Measurements from ENCODE around the gene RAD51B. TPM values are rescaled to one million over a fixed set of nuclear protein-coding genes. Genes with fewer than 3 reads are reported as not detected.
A peak's percentile ranks its signal among the peaks of the same experiment; 100 is the strongest.

RAD51B gene
- total and polyA plus RNA-seq, 5 donors, result 0.88 to 5.3 (median 3.3) TPM

DNA sequence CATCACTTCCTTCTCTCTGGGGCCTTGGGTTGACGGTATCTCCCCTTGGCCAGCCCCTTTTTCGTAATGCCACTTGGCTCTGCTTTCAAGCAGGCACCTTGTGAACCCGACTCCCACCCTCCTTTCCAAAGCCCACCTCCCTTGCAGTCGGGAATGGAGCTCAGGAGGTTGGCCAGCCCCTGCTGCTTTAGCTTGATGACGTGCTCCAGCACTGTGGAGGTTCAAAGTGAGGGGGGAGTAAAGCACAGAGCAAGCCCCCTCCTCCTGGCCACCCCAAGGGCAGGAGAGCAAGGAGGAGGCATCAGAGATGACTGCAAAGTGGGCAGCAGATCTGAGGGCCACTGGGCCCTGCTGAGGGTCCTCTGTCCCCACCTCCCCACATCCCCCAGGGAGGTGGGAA, 869.9 kb downstream of the RAD51B start:
- Histone ChIP-seq H3K4me3 (ENCODE audit: low read length) (no peak overlapping the region), H3K4me1 (ENCODE audit: control insufficient read depth, insufficient read depth, low read length) (peaks cover 6% of the 10 kb centered on the region), H3K9me3 (ENCODE audit: control insufficient read depth, low read length) (no peaks in the 10 kb centered on the region), H3K27me3 (ENCODE audit: control insufficient read depth, insufficient read depth) (no peaks in the 10 kb centered on the region), H3K27ac (ENCODE audit: low read length) (no peak overlapping the region)
- intact Hi-C loops (cut with DNase I), result loop anchor here in 1 of 4 donors (10.0 kb wide), 1 partner anchor 95 kb away; no protein-coding TSS in a partner anchor
- DNase-seq, result no peak
- 76% methylated on average over 5 of the region's 5 CpGs for WGBS
- ATAC-seq, result no peak

- intact Hi-C loops (cut with DNase I), result no loop called here
- 94% methylated on average over 13 of the region's 13 CpGs for WGBS
- H3K27ac ChIP-seq (ENCODE audit: low read length), result no peak overlapping the region
- ATAC-seq (no peak), DNase-seq (no peak)
- H3K4me1 ChIP-seq (ENCODE audit: control insufficient read depth, insufficient read depth, low read length), result peaks cover 6% of the 10 kb centered on the region
- H3K27me3 ChIP-seq (ENCODE audit: control insufficient read depth, insufficient read depth), result no peaks in the 10 kb centered on the region
- no peak overlapping the region for H3K4me3 ChIP-seq (ENCODE audit: low read length)
- no peaks in the 10 kb centered on the region for H3K9me3 ChIP-seq (ENCODE audit: control insufficient read depth, low read length)
Measured at GRCh38 chr14:68690089-68690958, 870.7 kb downstream of the RAD51B start.

GRCh38 chr14:68691031-68691791, 871.6 kb downstream of the RAD51B start:
- Histone ChIP-seq H3K4me1 (ENCODE audit: control insufficient read depth, insufficient read depth, low read length) (peaks cover 8% of the 10 kb centered on the region), H3K4me3 (ENCODE audit: low read length) (no peak overlapping the region), H3K27me3 (ENCODE audit: control insufficient read depth, insufficient read depth) (no peaks in the 10 kb centered on the region), H3K27ac (ENCODE audit: low read length) (no peak overlapping the region), H3K9me3 (ENCODE audit: control insufficient read depth, low read length) (no peaks in the 10 kb centered on the region)
- 92% methylated on average over 24 of the region's 24 CpGs for WGBS
- DNase-seq, result no peak
- intact Hi-C loops (cut with DNase I), result no loop called here
- ATAC-seq, result no peak

DNA sequence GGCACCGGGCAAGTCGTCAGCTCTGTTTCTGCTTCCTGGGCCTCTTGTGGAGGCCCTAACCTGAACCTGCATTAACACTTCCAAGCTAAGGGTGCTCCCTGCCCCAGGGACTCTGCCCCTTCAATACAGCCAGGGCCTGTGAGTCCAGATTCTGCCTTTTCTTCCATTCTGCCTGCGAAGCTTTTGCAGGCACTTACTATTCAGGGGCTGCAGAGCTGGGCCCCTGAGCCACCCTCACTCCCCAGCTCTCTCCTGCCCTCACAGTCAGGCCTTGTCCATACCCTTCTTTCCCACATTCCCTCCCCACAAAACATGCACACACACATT, 872.2 kb downstream of the RAD51B start:
- intact Hi-C loops (cut with DNase I), result no loop called here
- Histone ChIP-seq H3K27me3 (ENCODE audit: control insufficient read depth, insufficient read depth) (no peaks in the 10 kb centered on the region), H3K9me3 (ENCODE audit: control insufficient read depth, low read length) (no peaks in the 10 kb centered on the region), H3K4me1 (ENCODE audit: control insufficient read depth, insufficient read depth, low read length) (peaks cover 8% of the 10 kb centered on the region), H3K27ac (ENCODE audit: low read length) (no peak overlapping the region), H3K4me3 (ENCODE audit: low read length) (no peak overlapping the region)
- WGBS, result 92% methylated on average over 3 of the region's 3 CpGs
- no peak for ATAC-seq
- no peak for DNase-seq

DNA sequence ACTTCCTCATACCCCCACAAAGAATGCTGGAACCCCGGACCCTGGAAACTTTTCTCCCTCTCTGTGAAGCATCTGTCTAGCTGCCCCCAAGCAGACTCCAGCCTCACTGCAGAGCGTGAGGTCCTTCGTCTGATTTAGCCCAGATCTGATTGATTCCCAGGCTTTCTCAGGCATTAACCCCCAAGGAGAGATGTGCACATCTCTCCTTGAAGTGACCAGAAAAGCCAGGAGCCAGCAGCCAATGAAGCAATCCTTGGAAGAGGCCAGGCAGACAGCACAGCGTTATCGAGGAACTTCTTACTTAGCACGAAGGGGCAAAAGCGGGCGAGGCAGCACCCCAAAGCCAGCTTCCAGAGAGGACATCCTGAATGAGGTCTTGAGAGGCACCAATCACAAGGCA, 872.6 kb downstream of the RAD51B start:
- Histone ChIP-seq H3K4me3 (ENCODE audit: low read length) (no peak overlapping the region), H3K27me3 (ENCODE audit: control insufficient read depth, insufficient read depth) (no peaks in the 10 kb centered on the region), H3K9me3 (ENCODE audit: control insufficient read depth, low read length) (no peaks in the 10 kb centered on the region), H3K4me1 (ENCODE audit: control insufficient read depth, insufficient read depth, low read length) (peaks cover 8% of the 10 kb centered on the region), H3K27ac (ENCODE audit: low read length) (no peak overlapping the region)
- DNase-seq, result no peak
- ATAC-seq, result no peak
- intact Hi-C loops (cut with DNase I), result no loop called here
- 78% methylated on average over 8 of the region's 8 CpGs for WGBS

DNA sequence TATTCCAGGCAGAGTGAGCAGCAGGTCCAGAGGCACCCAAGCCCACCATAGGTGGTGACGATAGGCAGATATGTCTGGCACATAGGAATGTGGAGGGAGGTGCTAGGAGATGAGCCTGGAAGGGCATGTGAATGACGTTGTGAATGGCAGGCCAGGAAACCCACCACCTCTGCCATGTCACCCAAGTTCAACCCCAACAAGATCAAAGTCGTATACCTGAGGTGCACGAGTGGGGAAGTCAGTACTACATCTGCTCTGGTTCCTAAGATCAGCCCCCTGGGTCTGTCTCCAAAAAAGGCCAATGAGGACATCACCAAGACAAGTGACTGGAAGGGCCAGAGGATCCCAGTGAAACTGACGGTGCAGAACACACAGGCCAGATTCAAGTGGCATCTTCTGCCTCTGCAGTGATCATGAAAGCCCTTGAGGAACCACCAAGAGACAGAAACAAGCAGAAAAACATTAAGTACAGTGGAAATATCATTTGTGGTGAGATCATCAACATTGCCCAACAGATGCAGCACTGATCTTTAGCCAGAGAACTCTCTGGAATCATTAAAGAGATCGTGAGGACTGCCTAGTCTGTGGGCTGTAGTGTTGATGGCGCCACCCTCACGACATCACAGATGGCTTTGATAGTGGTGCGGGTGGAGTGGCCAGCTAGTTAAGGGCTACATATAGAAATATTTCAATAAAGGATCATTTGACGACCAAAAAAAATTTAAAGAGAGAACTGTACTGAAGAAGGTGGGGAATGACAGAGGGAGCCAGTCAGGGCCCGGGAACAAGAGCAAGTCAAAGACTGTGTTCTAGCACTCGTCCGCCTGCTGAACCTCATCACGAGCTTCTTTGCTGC, 873.6 kb downstream of the RAD51B start:
- no peaks in the 10 kb centered on the region for H3K9me3 ChIP-seq (ENCODE audit: control insufficient read depth, low read length)
- H3K27me3 ChIP-seq (ENCODE audit: control insufficient read depth, insufficient read depth), result no peaks in the 10 kb centered on the region
- no peak overlapping the region for H3K4me3 ChIP-seq (ENCODE audit: low read length)
- DNase-seq (peak in 1 of 3 donors; percentile 65), ATAC-seq (peak; percentile 25 to 29)
- 73% methylated on average over 14 of the region's 14 CpGs for WGBS
- no peak overlapping the region for H3K27ac ChIP-seq (ENCODE audit: low read length)
- H3K4me1 ChIP-seq (ENCODE audit: control insufficient read depth, insufficient read depth, low read length), result peaks cover 8% of the 10 kb centered on the region
- intact Hi-C loops (cut with DNase I), result no loop called here

GRCh38 chr14:68693926-68694325, 874.3 kb downstream of the RAD51B start:
- ATAC-seq (no peak), DNase-seq (no peak)
- H3K4me1 ChIP-seq (ENCODE audit: control insufficient read depth, insufficient read depth, low read length), result peaks cover 8% of the 10 kb centered on the region
- no peaks in the 10 kb centered on the region for H3K27me3 ChIP-seq (ENCODE audit: control insufficient read depth, insufficient read depth)
- WGBS, result 67% methylated on average over 2 of the region's 2 CpGs
- no peak overlapping the region for H3K27ac ChIP-seq (ENCODE audit: low read length)
- no peak overlapping the region for H3K4me3 ChIP-seq (ENCODE audit: low read length)
- H3K9me3 ChIP-seq (ENCODE audit: control insufficient read depth, low read length), result no peaks in the 10 kb centered on the region
- intact Hi-C loops (cut with DNase I), result no loop called here

GRCh38 chr14:68694516-68695235, 875.1 kb downstream of the RAD51B start:
- intact Hi-C loops (cut with DNase I), result no loop called here
- H3K4me3 ChIP-seq (ENCODE audit: low read length), result no peak overlapping the region
- no peaks in the 10 kb centered on the region for H3K27me3 ChIP-seq (ENCODE audit: control insufficient read depth, insufficient read depth)
- H3K27ac ChIP-seq (ENCODE audit: low read length), result no peak overlapping the region
- H3K9me3 ChIP-seq (ENCODE audit: control insufficient read depth, low read length), result no peaks in the 10 kb centered on the region
- ATAC-seq (no peak), DNase-seq (no peak)
- peaks cover 6% of the 10 kb centered on the region for H3K4me1 ChIP-seq (ENCODE audit: control insufficient read depth, insufficient read depth, low read length)
- WGBS, result 86% methylated on average over 7 of the region's 7 CpGs

DNA sequence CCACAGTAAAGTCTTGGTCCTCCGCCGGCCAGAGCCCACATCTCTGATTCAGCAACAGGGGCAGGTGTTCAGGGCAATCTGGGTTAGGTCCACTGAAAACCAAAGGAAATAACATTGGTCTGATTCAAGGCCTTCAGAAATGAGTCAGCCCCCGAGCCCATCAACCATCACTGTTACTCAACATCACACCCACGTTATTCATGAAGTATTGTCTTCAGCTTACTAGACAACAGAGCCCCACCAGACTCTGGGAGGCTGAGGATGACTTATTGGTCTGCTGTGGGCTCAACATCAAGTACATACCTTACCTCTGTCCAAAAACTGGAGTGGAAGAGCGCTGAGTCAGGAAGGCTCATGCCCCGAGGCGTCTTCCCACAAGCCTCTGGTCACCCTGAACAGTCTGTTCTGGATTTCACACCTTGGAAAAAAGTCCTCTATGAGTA, 875.8 kb downstream of the RAD51B start:
- 81% methylated on average over 7 of the region's 7 CpGs for WGBS

GRCh38 chr14:68695856-68696255, 876.3 kb downstream of the RAD51B start:
- Histone ChIP-seq H3K9me3 (ENCODE audit: control insufficient read depth, low read length) (no peaks in the 10 kb centered on the region), H3K27me3 (ENCODE audit: control insufficient read depth, insufficient read depth) (no peaks in the 10 kb centered on the region), H3K4me3 (ENCODE audit: low read length) (no peak overlapping the region), H3K27ac (ENCODE audit: low read length) (no peak overlapping the region), H3K4me1 (ENCODE audit: control insufficient read depth, insufficient read depth, low read length) (peaks cover 6% of the 10 kb centered on the region)
- DNase-seq (no peak), ATAC-seq (peak in 1 of 2 donors; percentile 6)
- 84% methylated on average over 2 of the region's 2 CpGs for WGBS
- intact Hi-C loops (cut with DNase I), result no loop called here

More for the DNA sequence above, 875.8 kb downstream of the RAD51B start:
- peak in 1 of 2 donors; percentile 70 for ATAC-seq
- Histone ChIP-seq H3K9me3 (ENCODE audit: control insufficient read depth, low read length) (no peaks in the 10 kb centered on the region), H3K27ac (ENCODE audit: low read length) (no peak overlapping the region), H3K27me3 (ENCODE audit: control insufficient read depth, insufficient read depth) (no peaks in the 10 kb centered on the region), H3K4me1 (ENCODE audit: control insufficient read depth, insufficient read depth, low read length) (peaks cover 6% of the 10 kb centered on the region), H3K4me3 (ENCODE audit: low read length) (no peak overlapping the region)
- DNase-seq, result peak in 1 of 3 donors; percentile 39
- intact Hi-C loops (cut with DNase I), result no loop called here

Data from right cardiac atrium (tissue), 5 donors.